Esophagus squamous epithelium (tissue), 5 donors: ENCODE measurements around the gene RILPL1. TPM values are rescaled to one million over a fixed set of nuclear protein-coding genes. Genes with fewer than 3 reads are reported as not detected.

Experiments
- DNase-seq: peaks from one replicate; lab custom pipeline; 2025; lab: John Stamatoyannopoulos, UW
- H3K27ac ChIP-seq, 4 donors: fragments of 200-600 bp; sonication (generic); one replicate each; pipeline ENCODE4 v1.5.1; 2016 to 2019; ENCODE audit warnings: mild to moderate bottlenecking in 1 of 4
- H3K27me3 ChIP-seq, 4 donors: fragments of 200-600 bp; sonication (generic); 1 replicate in 3 of 4; 2 replicates in 1 of 4; pipeline versions ENCODE4 v1.5.1 to v1.6.0; 2017 to 2021; ENCODE audit warnings: antibody characterized with exemption in 1 of 4
- H3K36me3 ChIP-seq, 3 donors: fragments of 200-600 bp; sonication (generic); one replicate each; pipeline ENCODE4 v1.5.1; 2016 to 2019
- H3K4me1 ChIP-seq, 3 donors: fragments of 200-600 bp; sonication (generic); one replicate each; pipeline ENCODE4 v1.5.1; 2017 to 2019
- H3K4me3 ChIP-seq, 4 donors: fragments of 200-600 bp; sonication (generic); 1 replicate in 3 of 4; 2 replicates in 1 of 4; pipeline ENCODE4 v1.5.1; 2016 to 2019; ENCODE audit warnings: mild to moderate bottlenecking in 2 of 4, moderate library complexity in 1 of 4
- H3K9me3 ChIP-seq, 3 donors: fragments of 200-600 bp; sonication (generic); one replicate each; pipeline ENCODE4 v1.5.1; 2016 to 2019
- CTCF ChIP-seq, 6 experiments: fragments of 450-650 bp in 4 of 6; fragments of 200-600 bp in 2 of 6; sonication (generic) in 2 of 6; IDR thresholded peaks; one replicate each; pipeline ENCODE4 v1.5.1; 2016 to 2019; ENCODE audit warnings: antibody characterized with exemption in 6 of 6, mild to moderate bottlenecking in 4 of 6, moderate library complexity in 4 of 6
- POLR2A ChIP-seq, 4 donors: fragments of 450-650 bp; IDR thresholded peaks; one replicate each; pipeline ENCODE4 v1.6.1; 2017; ENCODE audit warnings: antibody characterized with exemption in 4 of 4, mild to moderate bottlenecking in 4 of 4, moderate library complexity in 3 of 4
- WGBS, 2 donors: methylation state at CpG; one replicate each; pipeline ENCODE4 v1.1.5; 2018; 5-methylcytosine and 5-hydroxymethylcytosine counted together
- intact Hi-C: fragments of 100-400 bp; cut with DNase I; formaldehyde crosslinking; loops from one replicate; pipeline ENCODE4 v1.15.0; 2022
- total RNA-seq, 4 donors: library from RNA; depleted of rRNA; stranded (reverse); fragments of >200 nt; gene quantifications; one replicate each; pipeline ENCODE4 v1.1.0, GENCODE V29; 2016
- donor health status: DM: yes; HTN: yes; CAD: no.

Gene RILPL1
- total RNA-seq, 4 donors from 2014 or later = 4.6 to 14.5 (median 7.0) TPM

- intact Hi-C loops = no loop called here
- Histone ChIP-seq H3K4me1 (peaks cover 16 to 43% (median 23%) of the 10 kb centered on the region in 3 donors), H3K27ac (no peak overlapping the region), H3K36me3 (peaks cover 0 to 17% (median 0%) of the 10 kb centered on the region in 3 donors), H3K4me3 (no peak overlapping the region), H3K27me3 (no peaks in the 10 kb centered on the region), H3K9me3 (no peaks in the 10 kb centered on the region)
- TF ChIP-seq CTCF (IDR thresholded peaks at IDR 0.05) (no peak), POLR2A (IDR thresholded peaks at IDR 0.05) (no peak)
- WGBS, 2 donors = 88 to 91% methylated on average over 5 of the region's 5 CpGs
- no peak for DNase-seq
Observed at GRCh38 chr12:123528858-123529257, 4.7 kb downstream of the RILPL1 start.

- no peak for DNase-seq
- intact Hi-C loops = no loop called here
- no peaks in the 10 kb centered on the region for H3K27me3 ChIP-seq
Observed at GRCh38 chr12:123526542-123527080, 6.9 kb downstream of the RILPL1 start.

GRCh38 chr12:123524378-123524777, 9.1 kb downstream of the RILPL1 start:
- 92% methylated on average over 7 of the region's 7 CpGs for WGBS, 2 donors
- Histone ChIP-seq H3K4me1 (peaks cover 0 to 22% (median 6%) of the 10 kb centered on the region in 3 donors), H3K27me3 (no peaks in the 10 kb centered on the region), H3K4me3 (no peak overlapping the region), H3K36me3 (peaks cover 0 to 58% (median 6%) of the 10 kb centered on the region in 3 donors), H3K27ac (no peak overlapping the region), H3K9me3 (no peaks in the 10 kb centered on the region)
- TF ChIP-seq CTCF (IDR thresholded peaks at IDR 0.05) (no peak), POLR2A (IDR thresholded peaks at IDR 0.05) (no peak)
- intact Hi-C loops = no loop called here
- DNase-seq = no peak

More at GRCh38 chr12:123526542-123527080, 6.9 kb downstream of the RILPL1 start:
- peaks cover 0 to 40% (median 0%) of the 10 kb centered on the region in 3 donors for H3K36me3 ChIP-seq
- WGBS, 2 donors = 47 to 62% methylated on average over 5 to 7 of the region's 7 CpGs
- H3K4me1 ChIP-seq = peaks cover 5 to 26% (median 10%) of the 10 kb centered on the region in 3 donors
- no peak for TF ChIP-seq POLR2A (IDR thresholded peaks at IDR 0.05)
- TF ChIP-seq CTCF (IDR thresholded peaks at IDR 0.05) = no peak
- no peak overlapping the region for H3K27ac ChIP-seq
- H3K4me3 ChIP-seq = no peak overlapping the region
- no peaks in the 10 kb centered on the region for H3K9me3 ChIP-seq

GRCh38 chr12:123523518-123523917, 10.0 kb downstream of the RILPL1 start:
- Histone ChIP-seq H3K36me3 (peaks cover 0 to 58% (median 6%) of the 10 kb centered on the region in 3 donors), H3K27ac (no peak overlapping the region), H3K9me3 (no peaks in the 10 kb centered on the region), H3K4me3 (no peak overlapping the region), H3K27me3 (no peaks in the 10 kb centered on the region), H3K4me1 (peaks cover 0 to 30% (median 7%) of the 10 kb centered on the region in 3 donors)
- 86% methylated on average over 5 of the region's 10 CpGs; no CpG with 5 or more reads in 1 of the 2 donors for WGBS, 2 donors
- no peak for DNase-seq
- no peak for TF ChIP-seq CTCF (IDR thresholded peaks at IDR 0.05)
- TF ChIP-seq POLR2A (IDR thresholded peaks at IDR 0.05) = no peak
- intact Hi-C loops = no loop called here

GRCh38 chr12:123522164-123522563, 11.4 kb downstream of the RILPL1 start:
- TF ChIP-seq POLR2A (IDR thresholded peaks at IDR 0.05) = no peak
- TF ChIP-seq CTCF (IDR thresholded peaks at IDR 0.05) = no peak
- H3K9me3 ChIP-seq = no peaks in the 10 kb centered on the region
- peaks cover 6 to 63% (median 10%) of the 10 kb centered on the region in 3 donors for H3K36me3 ChIP-seq
- H3K27ac ChIP-seq = no peak overlapping the region
- H3K4me1 ChIP-seq = peaks cover 0 to 32% (median 7%) of the 10 kb centered on the region in 3 donors
- no peak overlapping the region for H3K4me3 ChIP-seq
- 69 to 85% methylated on average over 2 to 3 of the region's 7 CpGs for WGBS, 2 donors
- H3K27me3 ChIP-seq = no peaks in the 10 kb centered on the region
- no peak for DNase-seq
- intact Hi-C loops = no loop called here
